ENCODE results near the gene YIPF3.

Gene YIPF3

DNA sequence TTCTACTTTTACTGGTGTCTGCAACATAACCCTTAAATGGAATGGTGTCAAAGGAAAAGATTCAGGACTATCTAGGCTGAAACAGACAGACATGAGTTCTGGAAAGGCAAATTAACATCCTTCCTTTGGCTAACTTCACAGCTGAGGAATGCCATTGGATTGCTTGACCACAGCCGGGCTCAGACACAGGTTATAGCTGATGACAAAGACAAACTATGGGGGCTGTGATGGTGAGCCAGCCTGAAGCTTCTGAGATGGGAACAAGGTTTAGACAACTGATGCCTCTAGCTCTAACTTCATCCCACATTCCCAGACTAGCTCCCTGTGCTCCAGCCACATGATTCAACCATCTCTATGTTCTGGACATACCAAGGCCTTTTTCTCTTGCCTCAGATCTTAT lies 15.5 kb upstream of the YIPF3 start:
- no peak for FAIRE-seq
- DNase-seq (ENCODE audit: insufficient read length, low spot score) = no peak
- TF ChIP-seq, protein P1, sequence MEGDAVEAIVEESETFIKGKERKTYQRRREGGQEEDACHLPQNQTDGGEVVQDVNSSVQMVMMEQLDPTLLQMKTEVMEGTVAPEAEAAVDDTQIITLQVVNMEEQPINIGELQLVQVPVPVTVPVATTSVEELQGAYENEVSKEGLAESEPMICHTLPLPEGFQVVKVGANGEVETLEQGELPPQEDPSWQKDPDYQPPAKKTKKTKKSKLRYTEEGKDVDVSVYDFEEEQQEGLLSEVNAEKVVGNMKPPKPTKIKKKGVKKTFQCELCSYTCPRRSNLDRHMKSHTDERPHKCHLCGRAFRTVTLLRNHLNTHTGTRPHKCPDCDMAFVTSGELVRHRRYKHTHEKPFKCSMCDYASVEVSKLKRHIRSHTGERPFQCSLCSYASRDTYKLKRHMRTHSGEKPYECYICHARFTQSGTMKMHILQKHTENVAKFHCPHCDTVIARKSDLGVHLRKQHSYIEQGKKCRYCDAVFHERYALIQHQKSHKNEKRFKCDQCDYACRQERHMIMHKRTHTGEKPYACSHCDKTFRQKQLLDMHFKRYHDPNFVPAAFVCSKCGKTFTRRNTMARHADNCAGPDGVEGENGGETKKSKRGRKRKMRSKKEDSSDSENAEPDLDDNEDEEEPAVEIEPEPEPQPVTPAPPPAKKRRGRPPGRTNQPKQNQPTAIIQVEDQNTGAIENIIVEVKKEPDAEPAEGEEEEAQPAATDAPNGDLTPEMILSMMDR (IDR thresholded peaks at IDR 0.05; ENCODE audit: insufficient read depth, missing control alignments) = no peak

DNA sequence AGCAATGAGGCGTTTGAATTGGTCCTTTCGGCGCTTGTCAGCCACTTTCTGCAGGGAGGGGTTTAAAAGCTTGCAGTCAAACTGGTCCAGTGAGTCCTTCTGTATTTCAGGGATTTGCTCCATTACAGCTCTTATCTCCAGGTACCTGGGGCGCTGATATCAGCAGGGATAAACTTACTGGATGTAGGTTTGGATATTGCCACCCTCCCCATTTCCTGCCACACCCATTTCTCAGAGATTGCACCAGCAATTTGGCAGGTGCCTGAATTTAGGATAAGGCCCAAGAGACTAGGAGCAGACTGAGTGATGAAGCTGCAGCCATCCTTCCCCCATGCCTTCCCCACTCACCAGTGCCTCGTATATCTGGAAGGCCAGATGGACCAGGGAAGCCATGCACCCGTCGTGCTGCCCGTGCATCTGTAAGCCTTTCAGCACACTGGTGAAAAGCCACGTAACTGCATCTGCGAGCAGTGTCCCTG lies 7.8 kb upstream of the YIPF3 start:
- DNase-seq (ENCODE audit: insufficient read length, low spot score) = no peak
- no peak for FAIRE-seq
- TF ChIP-seq, protein P1 (IDR thresholded peaks at IDR 0.05; ENCODE audit: insufficient read depth, missing control alignments) = no peak

DNA sequence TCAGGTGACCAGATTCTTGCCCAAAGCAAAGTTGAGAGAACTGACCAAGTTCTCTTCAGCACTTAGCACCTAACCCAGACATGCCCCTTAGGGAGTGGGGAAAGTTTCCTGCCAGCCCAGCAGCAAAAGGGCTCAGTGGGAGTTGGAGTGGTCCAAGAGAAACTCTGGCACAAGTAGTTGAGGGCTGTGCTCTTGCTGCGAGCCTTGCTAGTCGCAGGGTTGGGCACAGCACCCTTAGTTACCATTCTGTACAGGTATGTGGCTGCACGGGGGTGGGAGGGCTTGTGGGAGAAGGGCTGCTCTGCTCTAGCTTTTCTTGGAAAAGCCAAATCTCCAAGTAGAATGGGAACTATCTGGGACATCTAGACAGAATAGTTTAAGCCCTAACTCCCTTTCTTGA lies 6.6 kb upstream of the YIPF3 start:
- DNase-seq (ENCODE audit: insufficient read length, low spot score) (no peak), FAIRE-seq (no peak)
- TF ChIP-seq, protein P1 (IDR thresholded peaks at IDR 0.05; ENCODE audit: insufficient read depth, missing control alignments) = no peak

DNA sequence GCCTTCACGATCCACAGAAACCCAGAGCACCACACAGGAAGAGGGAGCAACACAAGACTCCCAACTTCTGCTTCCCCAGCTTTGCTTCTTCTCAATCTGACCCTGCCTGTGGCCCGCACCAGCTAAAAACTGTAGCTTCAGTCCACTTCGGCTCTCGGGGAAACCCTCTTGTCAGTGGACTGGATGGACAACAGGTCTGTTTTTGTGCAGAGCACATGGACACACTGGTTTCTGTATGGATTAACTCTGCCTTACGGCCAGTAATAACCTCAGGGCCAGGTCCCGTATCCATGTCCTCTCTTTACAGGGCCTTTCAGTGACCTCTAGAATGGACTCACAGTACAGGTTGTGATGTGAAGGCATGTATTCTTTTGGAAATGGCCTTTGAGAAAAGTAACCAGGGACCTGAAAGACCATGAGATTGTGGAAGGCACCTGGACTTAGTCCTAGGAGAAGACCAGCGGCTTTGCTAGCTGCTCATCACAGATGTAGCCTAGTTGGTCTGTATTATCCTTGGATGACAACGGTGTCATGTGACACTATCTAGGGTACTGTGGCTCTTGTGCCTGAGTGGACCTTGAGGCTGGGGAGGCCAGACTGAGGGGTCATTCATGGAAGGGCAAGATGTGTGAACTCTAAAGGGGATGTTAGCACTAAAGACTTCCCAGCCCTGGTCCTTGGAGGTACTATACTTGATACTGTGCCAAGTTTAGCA lies 6.0 kb upstream of the YIPF3 start:
- no peak for DNase-seq (ENCODE audit: insufficient read length, low spot score)
- TF ChIP-seq, protein P1 (IDR thresholded peaks at IDR 0.05; ENCODE audit: insufficient read depth, missing control alignments) = no peak
- no peak for FAIRE-seq

DNA sequence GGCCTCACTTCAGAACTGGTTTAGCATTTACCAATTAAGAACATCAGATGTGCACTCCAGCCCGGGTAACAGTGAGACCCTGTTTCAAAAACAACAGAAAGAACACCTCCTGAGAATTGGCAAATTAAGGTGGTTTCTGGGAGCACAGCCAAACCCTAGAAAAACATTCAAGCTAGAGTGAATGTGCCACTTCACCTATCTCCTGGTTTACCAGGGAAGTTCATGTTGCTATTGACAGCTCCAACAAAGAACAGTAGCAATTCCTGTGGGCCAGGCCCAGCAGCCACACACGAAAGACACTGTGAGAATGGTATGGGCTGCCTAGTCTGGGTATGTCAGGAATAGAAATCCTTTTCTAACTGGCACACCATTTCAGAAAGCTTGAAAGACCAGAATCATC lies 5.1 kb upstream of the YIPF3 start:
- TF ChIP-seq, protein P1 (IDR thresholded peaks at IDR 0.05; ENCODE audit: insufficient read depth, missing control alignments) = no peak
- FAIRE-seq (no peak), DNase-seq (ENCODE audit: insufficient read length, low spot score) (no peak)

DNA sequence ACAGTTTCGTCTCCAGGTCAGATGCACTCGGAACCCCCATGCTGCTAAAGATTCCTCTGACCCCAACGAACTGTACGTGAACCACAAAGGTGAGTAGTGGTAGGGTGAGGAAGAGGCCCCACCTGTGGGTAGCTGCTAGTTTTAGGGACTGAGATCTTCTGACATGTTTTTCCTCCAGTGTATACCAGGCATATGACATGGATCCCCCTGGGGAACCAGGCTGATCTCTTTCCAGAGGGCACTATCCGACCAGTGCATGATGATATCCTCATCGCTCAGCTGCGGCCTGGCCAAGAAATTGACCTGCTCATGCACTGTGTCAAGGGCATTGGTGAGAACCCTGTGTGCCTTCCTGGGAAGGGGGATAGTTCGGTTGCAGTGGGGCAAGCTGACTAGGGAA lies 3.4 kb upstream of the YIPF3 start:
- no peak for FAIRE-seq
- TF ChIP-seq, protein P1 (IDR thresholded peaks at IDR 0.05; ENCODE audit: insufficient read depth, missing control alignments) = no peak
- no peak for DNase-seq (ENCODE audit: insufficient read length, low spot score)

Data from D721Med (cell line).